ENCODE results near the gene EWSR1.

EWSR1 gene

DNA sequence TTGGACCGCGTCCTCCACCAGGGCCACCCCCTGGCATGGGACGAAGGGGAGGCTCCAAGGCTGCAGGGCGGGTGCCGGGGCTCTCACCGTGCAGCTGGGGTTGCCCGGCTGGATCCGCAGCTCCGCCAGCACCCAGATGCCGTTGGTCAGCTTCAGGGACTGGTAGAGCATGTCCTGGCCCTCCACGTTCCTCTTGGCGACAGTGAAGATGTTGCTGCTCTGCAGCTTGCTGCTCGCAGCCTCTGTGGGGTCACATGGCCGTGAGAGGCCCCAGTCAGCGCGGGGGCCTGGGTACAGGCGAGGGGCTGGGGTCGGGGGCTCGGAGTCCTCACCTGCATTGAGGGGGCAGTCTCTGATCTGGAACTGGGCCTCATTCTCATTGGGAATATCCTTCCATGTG lies 62.2 kb downstream of the EWSR1 start:
- H3K9me3 ChIP-seq (ENCODE audit: control insufficient read depth, low read length): no peaks in the 10 kb centered on the region
- H3K4me3 ChIP-seq (ENCODE audit: low read length): no peak overlapping the region
- H3K9ac ChIP-seq (ENCODE audit: low read length): no peak overlapping the region
- peaks cover 10% of the 10 kb centered on the region for H3K4me1 ChIP-seq (ENCODE audit: control insufficient read depth, insufficient read depth, low read length)
- no peaks in the 10 kb centered on the region for H3K27me3 ChIP-seq (replicated peaks; ENCODE audit: control insufficient read depth, insufficient read depth, low read length)
- no peak for DNase-seq (ENCODE audit: low read depth)
- H3K36me3 ChIP-seq (ENCODE audit: control insufficient read depth, insufficient read depth, low read length, severe bottlenecking): peaks cover 49% of the 10 kb centered on the region

DNA sequence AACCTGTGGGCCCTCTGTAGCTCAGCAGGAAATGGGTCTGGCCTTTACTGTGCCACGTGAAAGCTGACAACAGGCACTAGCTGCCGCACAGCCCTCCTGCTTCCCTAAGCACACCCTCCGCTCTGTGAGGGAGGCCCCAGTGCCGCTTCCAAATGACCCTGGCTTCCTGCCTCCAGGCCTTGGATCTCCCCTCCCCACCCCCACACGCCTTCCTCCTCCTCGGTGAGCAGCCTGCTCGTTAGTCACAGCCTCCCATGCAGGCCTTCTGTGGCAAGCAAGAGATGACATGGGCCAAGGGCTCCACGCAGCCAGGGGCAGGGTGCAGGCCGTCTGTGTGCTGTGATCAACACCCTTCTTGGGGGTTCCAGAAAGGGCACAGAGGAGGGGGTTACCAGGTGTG lies 62.7 kb downstream of the EWSR1 start:
- Histone ChIP-seq H3K36me3 (ENCODE audit: control insufficient read depth, insufficient read depth, low read length, severe bottlenecking) (peaks cover 53% of the 10 kb centered on the region), H3K9me3 (ENCODE audit: control insufficient read depth, low read length) (no peaks in the 10 kb centered on the region), H3K4me3 (ENCODE audit: low read length) (no peak overlapping the region), H3K4me1 (ENCODE audit: control insufficient read depth, insufficient read depth, low read length) (peaks cover 10% of the 10 kb centered on the region), H3K9ac (ENCODE audit: low read length) (no peak overlapping the region), H3K27me3 (replicated peaks; ENCODE audit: control insufficient read depth, insufficient read depth, low read length) (no peaks in the 10 kb centered on the region)
- DNase-seq (ENCODE audit: low read depth): no peak

DNA sequence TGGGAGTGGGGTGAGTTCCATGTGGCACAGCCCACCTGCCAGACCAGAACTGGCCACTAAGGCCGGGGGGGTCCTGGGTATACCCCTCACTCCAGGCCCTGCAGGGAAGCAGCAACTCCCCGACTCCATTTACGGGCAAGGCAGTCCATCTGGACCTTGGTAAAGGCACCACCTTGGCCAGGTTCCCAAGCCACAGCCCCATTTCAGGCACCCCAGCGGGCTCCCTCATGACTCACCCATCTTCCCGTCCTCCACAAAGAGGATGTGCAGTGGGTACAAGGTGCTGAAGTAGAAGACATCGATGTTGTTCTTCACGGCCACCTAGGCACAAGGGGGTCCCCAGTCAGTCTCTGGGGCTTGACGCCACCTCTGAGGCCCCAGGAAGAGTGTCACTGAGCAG lies 63.1 kb downstream of the EWSR1 start:
- Histone ChIP-seq H3K4me1 (ENCODE audit: control insufficient read depth, insufficient read depth, low read length) (peaks cover 11% of the 10 kb centered on the region), H3K27me3 (replicated peaks; ENCODE audit: control insufficient read depth, insufficient read depth, low read length) (no peaks in the 10 kb centered on the region), H3K9ac (ENCODE audit: low read length) (no peak overlapping the region), H3K4me3 (ENCODE audit: low read length) (no peak overlapping the region), H3K36me3 (ENCODE audit: control insufficient read depth, insufficient read depth, low read length, severe bottlenecking) (peaks cover 57% of the 10 kb centered on the region), H3K9me3 (ENCODE audit: control insufficient read depth, low read length) (no peaks in the 10 kb centered on the region)
- no peak for DNase-seq (ENCODE audit: low read depth)

DNA sequence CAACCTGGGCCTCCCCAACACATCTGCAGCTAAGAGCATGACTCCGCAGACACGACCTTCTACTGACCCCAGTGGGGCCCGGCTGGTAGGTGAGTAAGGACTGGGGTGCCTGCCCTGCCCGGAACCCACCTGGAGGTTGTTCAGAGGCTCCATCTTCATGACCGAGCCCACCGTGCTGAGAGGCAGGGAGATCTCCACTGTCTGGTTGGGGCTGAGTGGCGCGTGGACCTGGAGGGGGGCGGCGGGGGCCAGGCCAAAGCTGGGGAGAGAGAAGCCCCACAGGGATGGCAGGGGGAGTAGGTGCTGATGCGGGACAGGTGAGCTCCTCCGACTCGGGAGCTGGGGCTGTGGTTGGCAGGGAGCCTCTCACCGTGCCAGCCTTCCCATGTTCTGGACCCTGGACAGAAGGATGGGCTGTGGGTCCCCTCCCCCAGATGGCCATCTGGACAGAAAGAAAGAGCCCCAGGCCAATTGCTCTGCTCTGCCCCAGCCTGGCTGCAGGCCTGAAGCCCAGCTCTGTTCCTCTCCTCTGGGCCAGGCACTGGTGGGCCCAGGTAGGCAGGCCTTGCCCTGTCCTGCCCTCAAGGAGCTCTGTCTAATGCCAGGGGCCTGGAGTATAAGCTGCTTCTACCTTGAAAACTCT lies 63.7 kb downstream of the EWSR1 start:
- Histone ChIP-seq H3K4me3 (ENCODE audit: low read length) (no peak overlapping the region), H3K36me3 (ENCODE audit: control insufficient read depth, insufficient read depth, low read length, severe bottlenecking) (peaks cover 55% of the 10 kb centered on the region), H3K9me3 (ENCODE audit: control insufficient read depth, low read length) (no peaks in the 10 kb centered on the region), H3K4me1 (ENCODE audit: control insufficient read depth, insufficient read depth, low read length) (peaks cover 14% of the 10 kb centered on the region), H3K27me3 (replicated peaks; ENCODE audit: control insufficient read depth, insufficient read depth, low read length) (no peaks in the 10 kb centered on the region), H3K9ac (ENCODE audit: low read length) (no peak overlapping the region)
- DNase-seq (ENCODE audit: low read depth): no peak

DNA sequence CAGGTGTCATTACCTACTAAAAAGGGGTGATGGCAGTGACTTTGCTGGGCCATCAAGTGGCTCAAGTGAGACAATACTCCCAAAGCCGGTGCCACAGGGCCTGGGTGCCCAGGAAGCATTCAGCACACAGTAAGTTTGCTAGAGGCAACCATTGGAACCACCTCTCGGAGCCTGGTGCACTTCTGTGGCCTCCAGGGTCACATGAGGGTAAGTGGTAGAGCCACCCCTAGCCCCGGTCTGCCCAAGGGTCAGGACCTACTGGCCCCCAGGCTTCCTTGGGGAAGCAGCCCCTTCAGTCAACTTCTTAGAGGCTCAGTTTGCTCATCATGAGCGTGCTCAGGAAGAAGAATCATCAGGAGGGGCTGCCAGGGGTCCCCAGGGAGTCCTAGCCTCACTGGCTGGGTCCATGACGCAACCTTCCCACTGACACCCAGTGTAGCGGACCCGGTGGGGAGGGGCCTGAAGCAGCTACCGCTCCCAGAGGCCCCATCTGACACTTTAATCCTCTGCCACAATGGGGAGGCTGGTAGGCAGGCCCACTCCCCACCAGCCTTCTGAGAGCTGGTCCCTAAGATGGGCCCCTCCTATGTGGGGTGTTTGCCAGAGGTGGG lies 64.9 kb downstream of the EWSR1 start:
- Histone ChIP-seq H3K9ac (ENCODE audit: low read length) (no peak overlapping the region), H3K36me3 (ENCODE audit: control insufficient read depth, insufficient read depth, low read length, severe bottlenecking) (peaks cover 47% of the 10 kb centered on the region), H3K4me3 (ENCODE audit: low read length) (no peak overlapping the region)

DNA sequence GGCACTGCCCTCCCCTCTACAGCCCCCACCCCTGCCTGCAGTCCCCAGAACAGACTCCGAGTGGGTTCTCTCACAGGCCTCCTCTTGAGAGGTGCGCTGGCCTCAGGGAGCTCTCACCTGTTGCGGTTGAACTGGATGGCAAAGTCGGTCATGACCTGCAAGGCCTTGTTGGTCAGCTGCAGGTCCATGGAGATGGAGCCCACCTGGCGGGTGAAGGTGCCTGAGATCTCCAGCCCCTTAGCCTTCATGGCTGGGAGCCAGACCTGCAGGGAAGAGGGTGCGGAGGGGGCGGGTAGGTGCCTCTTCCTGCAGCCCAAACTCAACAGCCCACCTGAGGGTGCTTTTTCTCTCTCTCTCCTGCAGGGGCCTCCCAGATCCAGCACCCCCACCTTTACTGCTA lies 66.1 kb downstream of the EWSR1 start:
- no peaks in the 10 kb centered on the region for H3K27me3 ChIP-seq (replicated peaks; ENCODE audit: control insufficient read depth, insufficient read depth, low read length)
- H3K9me3 ChIP-seq (ENCODE audit: control insufficient read depth, low read length): no peaks in the 10 kb centered on the region
- H3K9ac ChIP-seq (ENCODE audit: low read length): no peak overlapping the region
- H3K4me3 ChIP-seq (ENCODE audit: low read length): no peak overlapping the region
- DNase-seq (ENCODE audit: low read depth): no peak
- H3K4me1 ChIP-seq (ENCODE audit: control insufficient read depth, insufficient read depth, low read length): peaks cover 17% of the 10 kb centered on the region
- peaks cover 52% of the 10 kb centered on the region for H3K36me3 ChIP-seq (ENCODE audit: control insufficient read depth, insufficient read depth, low read length, severe bottlenecking)

More for the DNA sequence above, 64.9 kb downstream of the EWSR1 start:
- no peaks in the 10 kb centered on the region for H3K27me3 ChIP-seq (replicated peaks; ENCODE audit: control insufficient read depth, insufficient read depth, low read length)
- no peak for DNase-seq (ENCODE audit: low read depth)
- no peaks in the 10 kb centered on the region for H3K9me3 ChIP-seq (ENCODE audit: control insufficient read depth, low read length)
- H3K4me1 ChIP-seq (ENCODE audit: control insufficient read depth, insufficient read depth, low read length): peaks cover 17% of the 10 kb centered on the region

DNA sequence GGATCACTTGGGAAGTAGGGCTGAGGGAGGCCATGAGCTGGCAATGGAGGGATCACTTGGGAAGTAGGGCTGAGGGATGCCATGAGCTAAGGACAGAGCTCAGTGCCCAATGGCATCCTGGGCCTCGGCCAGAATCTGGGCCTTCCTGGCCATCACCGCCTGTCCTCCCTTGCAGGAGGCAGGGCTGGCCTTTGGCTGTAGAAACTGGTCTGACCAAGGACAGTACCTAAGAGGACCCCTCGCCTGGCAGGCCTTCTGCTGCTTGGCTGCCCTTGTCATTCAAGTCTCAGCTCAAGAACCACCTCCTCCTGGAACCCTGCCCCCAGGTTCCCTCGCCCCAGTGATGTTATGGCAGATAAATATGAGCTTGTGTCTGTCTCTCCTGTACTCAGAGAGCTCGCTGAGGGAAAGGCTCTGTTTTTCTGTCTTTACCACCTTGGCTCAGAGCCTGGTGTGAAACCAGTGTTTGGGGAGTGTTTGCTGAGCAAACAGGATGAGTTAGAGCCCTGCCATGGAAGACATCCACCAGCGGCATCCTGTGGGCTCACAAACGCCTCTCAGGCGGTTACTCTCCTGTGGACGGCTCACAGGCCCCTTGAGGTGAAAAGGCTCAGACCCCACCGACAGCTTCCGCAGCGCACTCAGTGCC lies 66.8 kb downstream of the EWSR1 start:
- Histone ChIP-seq H3K36me3 (ENCODE audit: control insufficient read depth, insufficient read depth, low read length, severe bottlenecking) (peaks cover 50% of the 10 kb centered on the region), H3K27me3 (replicated peaks; ENCODE audit: control insufficient read depth, insufficient read depth, low read length) (no peaks in the 10 kb centered on the region), H3K9me3 (ENCODE audit: control insufficient read depth, low read length) (no peaks in the 10 kb centered on the region), H3K9ac (ENCODE audit: low read length) (no peak overlapping the region), H3K4me3 (ENCODE audit: low read length) (no peak overlapping the region), H3K4me1 (ENCODE audit: control insufficient read depth, insufficient read depth, low read length) (peaks cover 17% of the 10 kb centered on the region)
- no peak for DNase-seq (ENCODE audit: low read depth)

DNA sequence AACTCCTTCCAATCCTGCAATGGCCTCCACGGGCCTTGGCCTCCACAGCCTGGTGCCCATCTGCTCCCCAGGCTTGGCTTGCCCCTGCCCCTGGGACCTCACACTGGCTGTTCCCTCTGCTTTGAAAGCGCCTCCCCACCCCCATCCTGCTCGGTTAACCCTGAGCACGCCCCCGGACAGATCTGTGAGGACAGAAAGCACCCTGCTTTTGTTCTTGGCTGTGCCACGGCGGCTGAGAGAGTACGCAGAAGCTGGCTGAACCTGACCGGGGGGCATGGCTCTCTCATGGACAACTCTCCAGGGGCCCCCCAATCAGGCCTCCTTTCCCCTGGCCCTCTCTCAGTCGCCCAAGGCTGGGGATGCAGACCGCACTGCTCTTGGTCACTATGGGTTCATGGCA lies 67.6 kb downstream of the EWSR1 start:
- no peaks in the 10 kb centered on the region for H3K9me3 ChIP-seq (ENCODE audit: control insufficient read depth, low read length)
- H3K36me3 ChIP-seq (ENCODE audit: control insufficient read depth, insufficient read depth, low read length, severe bottlenecking): peaks cover 55% of the 10 kb centered on the region
- no peak for DNase-seq (ENCODE audit: low read depth)
- H3K4me1 ChIP-seq (ENCODE audit: control insufficient read depth, insufficient read depth, low read length): peaks cover 15% of the 10 kb centered on the region
- no peak overlapping the region for H3K9ac ChIP-seq (ENCODE audit: low read length)
- no peak overlapping the region for H3K4me3 ChIP-seq (ENCODE audit: low read length)
- no peaks in the 10 kb centered on the region for H3K27me3 ChIP-seq (replicated peaks; ENCODE audit: control insufficient read depth, insufficient read depth, low read length)

DNA sequence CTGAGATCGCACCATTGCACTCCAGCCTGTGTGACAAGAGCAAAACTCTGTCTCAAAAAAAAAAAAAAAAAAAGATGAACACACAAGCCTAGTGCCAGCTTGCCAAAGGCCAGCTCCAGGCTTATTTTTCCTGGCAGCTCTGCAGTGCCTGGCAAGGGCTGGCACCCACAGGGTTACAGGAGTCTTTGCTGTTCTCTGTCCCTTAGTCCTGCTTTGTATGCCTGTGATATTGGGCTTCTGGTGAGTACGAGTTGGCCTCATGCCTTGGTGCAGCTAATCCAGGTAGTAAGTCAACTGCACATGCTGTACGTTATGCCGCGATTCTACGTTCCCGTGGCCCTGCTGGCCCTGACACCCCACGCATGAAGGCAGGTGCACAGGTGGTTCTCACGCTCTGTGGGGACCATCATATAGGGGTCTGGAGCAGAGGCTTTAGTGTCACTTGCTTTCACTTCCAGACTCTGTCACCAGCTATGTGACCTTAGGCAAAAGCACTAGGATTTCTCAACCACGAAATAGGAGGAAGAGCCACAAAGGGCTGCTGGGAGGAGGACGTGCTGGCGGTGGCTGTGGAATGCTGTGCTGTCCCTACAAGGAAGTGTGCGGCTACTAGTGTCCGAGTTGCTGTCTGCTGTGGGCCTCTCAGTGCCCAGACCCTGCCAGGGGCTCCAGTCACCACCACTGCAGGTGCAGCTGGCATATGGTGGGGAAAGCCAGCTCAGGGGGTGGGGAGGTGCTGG lies 68.9 kb downstream of the EWSR1 start:
- DNase-seq (ENCODE audit: low read depth): no peak
- Histone ChIP-seq H3K27me3 (replicated peaks; ENCODE audit: control insufficient read depth, insufficient read depth, low read length) (no peaks in the 10 kb centered on the region), H3K9ac (ENCODE audit: low read length) (no peak overlapping the region), H3K36me3 (ENCODE audit: control insufficient read depth, insufficient read depth, low read length, severe bottlenecking) (peaks cover 58% of the 10 kb centered on the region), H3K4me3 (ENCODE audit: low read length) (no peak overlapping the region), H3K9me3 (ENCODE audit: control insufficient read depth, low read length) (no peaks in the 10 kb centered on the region), H3K4me1 (ENCODE audit: control insufficient read depth, insufficient read depth, low read length) (peaks cover 7% of the 10 kb centered on the region)

DNA sequence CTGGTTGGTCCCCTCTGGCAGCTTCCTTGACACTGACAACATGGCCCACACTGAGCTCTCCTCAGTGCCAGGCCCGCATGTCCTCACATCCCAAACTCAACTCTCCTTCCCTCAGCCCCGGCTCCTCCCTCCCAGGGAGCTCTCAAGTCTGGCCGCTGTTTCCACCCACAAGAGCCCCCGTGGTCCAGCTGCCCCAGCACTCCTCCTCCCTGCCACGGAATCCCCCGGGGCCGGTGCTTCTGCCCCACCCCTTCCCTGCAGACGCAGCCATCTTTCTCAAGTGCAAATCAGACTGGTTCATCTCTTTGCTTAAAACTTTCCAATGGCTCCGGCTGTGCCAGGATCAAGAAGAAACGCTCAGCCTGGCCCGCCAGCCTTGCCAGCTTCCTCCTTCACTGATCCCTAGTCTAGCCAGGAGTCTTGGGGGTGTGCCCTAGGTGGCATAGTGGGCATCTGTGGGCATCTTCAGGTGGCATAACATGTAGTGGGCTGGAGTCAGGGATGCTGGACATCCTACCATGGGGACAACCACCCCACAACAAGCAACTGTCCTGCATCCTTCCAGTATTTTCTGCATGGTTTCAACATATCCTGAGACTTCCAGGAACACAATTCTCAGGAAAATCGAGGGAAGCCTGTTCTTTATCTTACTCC lies 69.7 kb downstream of the EWSR1 start:
- H3K4me3 ChIP-seq (ENCODE audit: low read length): no peak overlapping the region
- no peak for DNase-seq (ENCODE audit: low read depth)
- H3K9me3 ChIP-seq (ENCODE audit: control insufficient read depth, low read length): no peaks in the 10 kb centered on the region
- H3K9ac ChIP-seq (ENCODE audit: low read length): no peak overlapping the region
- H3K36me3 ChIP-seq (ENCODE audit: control insufficient read depth, insufficient read depth, low read length, severe bottlenecking): peaks cover 67% of the 10 kb centered on the region
- H3K4me1 ChIP-seq (ENCODE audit: control insufficient read depth, insufficient read depth, low read length): peaks cover 7% of the 10 kb centered on the region
- H3K27me3 ChIP-seq (replicated peaks; ENCODE audit: control insufficient read depth, insufficient read depth, low read length): no peaks in the 10 kb centered on the region

DNA sequence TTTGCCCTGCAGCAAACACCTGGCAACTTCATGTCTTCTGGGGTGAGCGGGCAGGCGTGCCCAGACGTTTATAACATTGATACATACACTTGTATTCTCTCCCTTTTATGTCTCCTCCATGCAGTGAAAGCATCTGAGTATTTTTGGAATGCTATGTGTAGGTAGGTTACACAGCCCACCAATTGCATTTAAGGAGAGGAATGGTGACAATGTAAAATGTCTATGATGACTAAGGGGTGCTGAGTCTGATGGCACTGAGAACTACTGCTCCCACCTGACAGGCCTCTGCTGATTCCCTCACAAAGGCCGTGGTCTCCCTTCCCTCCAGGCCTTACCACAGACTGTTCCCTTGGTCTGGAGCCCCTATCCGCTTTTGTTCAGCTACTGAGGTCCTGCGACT lies 70.3 kb downstream of the EWSR1 start:
- no peaks in the 10 kb centered on the region for H3K27me3 ChIP-seq (replicated peaks; ENCODE audit: control insufficient read depth, insufficient read depth, low read length)
- DNase-seq (ENCODE audit: low read depth): no peak
- H3K4me1 ChIP-seq (ENCODE audit: control insufficient read depth, insufficient read depth, low read length): peaks cover 7% of the 10 kb centered on the region
- no peaks in the 10 kb centered on the region for H3K9me3 ChIP-seq (ENCODE audit: control insufficient read depth, low read length)
- no peak overlapping the region for H3K4me3 ChIP-seq (ENCODE audit: low read length)
- H3K36me3 ChIP-seq (ENCODE audit: control insufficient read depth, insufficient read depth, low read length, severe bottlenecking): peaks cover 71% of the 10 kb centered on the region
- H3K9ac ChIP-seq (ENCODE audit: low read length): no peak overlapping the region
